Measurements from ENCODE around the gene AREL1. TPM values are rescaled to one million over a fixed set of nuclear protein-coding genes. Genes with fewer than 3 reads are reported as not detected.

The AREL1 gene
- total and polyA plus RNA-seq, 10 donors, result 5.9 to 54.7 (median 39.8) TPM

- TF ChIP-seq POLR2A (IDR thresholded peaks at IDR 0.05) (no peak), CTCF (IDR thresholded peaks at IDR 0.05 in 8 of 11, conservative IDR thresholded peaks at IDR 0.05 in 3 of 11) (no peak), POLR2AphosphoS5 (IDR thresholded peaks at IDR 0.05) (no peak)
- H3K9me3 ChIP-seq, result no peaks in the 10 kb centered on the region
- no peaks in the 10 kb centered on the region for H3K4me1 ChIP-seq
- no peaks in the 10 kb centered on the region for H3K27me3 ChIP-seq (replicated peaks in 1 of 7)
- intact Hi-C loops (cut with DNase I; ENCODE audit: low total_unique reads), result no loop called here
- H3K4me3 ChIP-seq, result no peak overlapping the region
- no peak overlapping the region for H3K27ac ChIP-seq
- peaks cover 4 to 100% (median 85%) of the 10 kb centered on the region in 6 donors for H3K36me3 ChIP-seq
- no peak for DNase-seq
- 92 to 100% (median 98%) methylated on average over 1 of the region's 1 CpG for WGBS, 5 donors
Observed at GRCh38 chr14:74669256-74669655, 43.6 kb downstream of the AREL1 start.

DNA sequence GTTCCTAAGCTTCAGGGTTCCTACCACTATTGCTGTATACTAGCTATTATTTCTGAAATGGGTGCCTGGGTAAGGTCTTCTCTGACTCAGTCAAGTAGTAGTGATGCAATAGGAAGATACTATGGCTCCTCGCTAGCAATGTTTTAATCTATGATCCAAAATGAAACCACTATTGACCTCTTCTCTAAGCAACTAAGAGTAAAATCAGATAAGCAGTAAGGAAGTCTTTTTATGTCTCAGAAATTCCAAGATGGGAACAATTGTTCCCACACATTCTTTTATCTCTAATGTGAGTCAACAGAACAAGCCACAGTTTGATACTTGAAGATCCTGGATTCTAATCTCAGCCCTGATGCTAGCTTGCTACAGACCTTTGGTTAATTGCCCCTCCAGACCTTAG, 45.1 kb downstream of the AREL1 start:
- DNase-seq, result no peak
- no peak overlapping the region for H3K27ac ChIP-seq
- no peaks in the 10 kb centered on the region for H3K4me1 ChIP-seq
- WGBS, 5 donors, result 74 to 97% (median 89%) methylated on average over 1 of the region's 1 CpG
- H3K27me3 ChIP-seq (replicated peaks in 1 of 7), result no peaks in the 10 kb centered on the region
- H3K4me3 ChIP-seq, result no peak overlapping the region
- intact Hi-C loops (cut with DNase I; ENCODE audit: low total_unique reads), result no loop called here
- TF ChIP-seq POLR2AphosphoS5 (IDR thresholded peaks at IDR 0.05), result no peak
- TF ChIP-seq POLR2A (IDR thresholded peaks at IDR 0.05), result no peak
- no peak for TF ChIP-seq CTCF (IDR thresholded peaks at IDR 0.05 in 8 of 11, conservative IDR thresholded peaks at IDR 0.05 in 3 of 11)
- H3K9me3 ChIP-seq, result no peaks in the 10 kb centered on the region
- H3K36me3 ChIP-seq, result peaks cover 8 to 100% (median 86%) of the 10 kb centered on the region in 6 donors

GRCh38 chr14:74664717-74665116, 48.2 kb downstream of the AREL1 start:
- Histone ChIP-seq H3K9me3 (no peaks in the 10 kb centered on the region), H3K4me3 (no peak overlapping the region), H3K27ac (no peak overlapping the region), H3K36me3 (peaks cover 4 to 100% (median 81%) of the 10 kb centered on the region in 6 donors), H3K27me3 (replicated peaks in 1 of 7) (no peaks in the 10 kb centered on the region), H3K4me1 (no peaks in the 10 kb centered on the region)
- 95 to 99% (median 98%) methylated on average over 2 of the region's 2 CpGs for WGBS, 5 donors
- no peak for TF ChIP-seq POLR2AphosphoS5 (IDR thresholded peaks at IDR 0.05)
- no peak for TF ChIP-seq CTCF (IDR thresholded peaks at IDR 0.05 in 8 of 11, conservative IDR thresholded peaks at IDR 0.05 in 3 of 11)
- TF ChIP-seq POLR2A (IDR thresholded peaks at IDR 0.05), result no peak
- intact Hi-C loops (cut with DNase I; ENCODE audit: low total_unique reads), result no loop called here
- no peak for DNase-seq

DNA sequence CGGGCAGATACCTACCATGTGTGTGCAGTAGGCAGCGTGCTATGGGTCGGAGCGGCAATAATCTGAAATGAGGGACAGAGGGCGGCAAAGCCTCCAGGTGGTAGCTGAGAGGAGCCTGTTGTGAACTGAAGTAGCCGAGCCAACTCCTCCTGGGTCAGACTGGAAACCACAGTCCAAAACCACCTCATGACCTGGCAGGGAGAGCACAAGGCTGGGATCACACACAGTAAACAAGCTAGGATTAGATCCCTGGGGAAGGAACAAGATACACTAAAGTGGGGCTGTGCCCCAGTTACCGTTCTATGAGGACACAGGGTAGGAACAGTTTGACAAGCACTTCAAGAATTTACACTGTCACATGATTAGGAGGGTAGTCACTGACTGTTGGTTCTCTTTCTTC, 49.0 kb downstream of the AREL1 start:
- Histone ChIP-seq H3K27me3 (replicated peaks in 1 of 7) (no peaks in the 10 kb centered on the region), H3K4me3 (no peak overlapping the region), H3K27ac (no peak overlapping the region), H3K9me3 (no peaks in the 10 kb centered on the region), H3K4me1 (no peaks in the 10 kb centered on the region), H3K36me3 (peaks cover 4 to 100% (median 74%) of the 10 kb centered on the region in 6 donors)
- intact Hi-C loops (cut with DNase I; ENCODE audit: low total_unique reads), result no loop called here
- no peak for TF ChIP-seq POLR2AphosphoS5 (IDR thresholded peaks at IDR 0.05)
- no peak for DNase-seq
- WGBS, 5 donors, result 93 to 98% (median 96%) methylated on average over 7 of the region's 7 CpGs
